Effector memory CD8-positive, alpha-beta T cell (primary cell): ENCODE measurements around the gene TUT7.

Experiments used
- ATAC-seq: fragments of 150-1000 bp; cut with Tn5 transposase; replicated peaks from 2 replicates; pipeline ENCODE4 v1.10.0; 2021; ENCODE audit warnings: mild to moderate bottlenecking, moderate library complexity
- DNase-seq, 3 experiments: peaks; one replicate each; pipeline ENCODE4 v3.0.0; 2021
- H3K27ac Mint-ChIP-seq, 2 donors: one replicate each; pipeline ENCODE4 v1.8.0; 2022; ENCODE audit warnings: mild to moderate bottlenecking in 2 of 2, mixed read lengths in 2 of 2, moderate library complexity in 2 of 2
- H3K27me3 Mint-ChIP-seq, 2 donors: one replicate each; pipeline ENCODE4 v1.8.0; 2022; ENCODE audit warnings: mixed read lengths in 2 of 2
- H3K36me3 Mint-ChIP-seq: one replicate; pipeline ENCODE4 v1.8.0; 2022; ENCODE audit warnings: mild to moderate bottlenecking, moderate library complexity, mixed read lengths; ENCODE audit not compliant: insufficient read depth
- H3K4me1 Mint-ChIP-seq, 2 donors: one replicate each; pipeline ENCODE4 v1.8.0; 2022; ENCODE audit warnings: low read depth in 2 of 2, mixed read lengths in 2 of 2
- H3K4me3 Mint-ChIP-seq, 2 donors: one replicate each; pipeline ENCODE4 v1.8.0; 2022; ENCODE audit warnings: mild to moderate bottlenecking in 2 of 2, mixed read lengths in 2 of 2, moderate library complexity in 2 of 2
- H3K9me3 Mint-ChIP-seq, 2 donors: one replicate each; pipeline ENCODE4 v1.8.0; 2022; ENCODE audit warnings: mixed read lengths in 2 of 2

Gene TUT7

DNA sequence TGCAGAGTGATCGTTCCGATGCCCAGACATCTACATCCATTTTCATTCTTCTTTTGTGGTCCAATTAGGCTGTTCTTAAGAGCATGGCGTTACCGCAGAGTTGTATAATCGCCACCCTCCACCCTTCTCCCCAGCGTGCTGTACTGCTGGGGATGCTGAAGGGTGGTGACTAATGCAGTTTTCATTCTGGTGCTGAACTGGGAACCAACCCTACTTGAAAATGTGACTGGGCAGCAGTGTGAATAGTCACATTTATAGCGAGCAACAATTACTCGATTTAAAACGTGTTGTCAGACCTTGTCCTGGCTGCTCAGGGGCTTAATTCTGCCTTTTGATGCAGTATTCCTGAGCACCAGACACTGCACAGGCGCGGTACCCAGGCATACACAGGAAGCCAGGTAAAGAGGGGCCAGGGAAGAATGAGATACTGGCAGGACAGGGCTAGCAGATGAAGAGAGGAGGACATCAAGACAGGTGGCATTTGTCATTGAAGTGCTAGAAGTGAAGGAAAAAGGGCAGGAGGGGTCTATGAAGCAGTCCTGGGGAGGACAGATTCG lies 71.2 kb downstream of the TUT7 start:
- DNase-seq (no peak), ATAC-seq (no peak)
- Mint-ChIP-seq H3K27me3 (no peaks in the 10 kb centered on the region), H3K27ac (peak overlapping the region; percentile 96 to 99), H3K4me1 (peaks cover 19 to 32% of the 10 kb centered on the region in 2 donors), H3K9me3 (no peaks in the 10 kb centered on the region), H3K4me3 (peak overlapping the region; percentile 89 to 95), H3K36me3 (peaks cover 43% of the 10 kb centered on the region)

DNA sequence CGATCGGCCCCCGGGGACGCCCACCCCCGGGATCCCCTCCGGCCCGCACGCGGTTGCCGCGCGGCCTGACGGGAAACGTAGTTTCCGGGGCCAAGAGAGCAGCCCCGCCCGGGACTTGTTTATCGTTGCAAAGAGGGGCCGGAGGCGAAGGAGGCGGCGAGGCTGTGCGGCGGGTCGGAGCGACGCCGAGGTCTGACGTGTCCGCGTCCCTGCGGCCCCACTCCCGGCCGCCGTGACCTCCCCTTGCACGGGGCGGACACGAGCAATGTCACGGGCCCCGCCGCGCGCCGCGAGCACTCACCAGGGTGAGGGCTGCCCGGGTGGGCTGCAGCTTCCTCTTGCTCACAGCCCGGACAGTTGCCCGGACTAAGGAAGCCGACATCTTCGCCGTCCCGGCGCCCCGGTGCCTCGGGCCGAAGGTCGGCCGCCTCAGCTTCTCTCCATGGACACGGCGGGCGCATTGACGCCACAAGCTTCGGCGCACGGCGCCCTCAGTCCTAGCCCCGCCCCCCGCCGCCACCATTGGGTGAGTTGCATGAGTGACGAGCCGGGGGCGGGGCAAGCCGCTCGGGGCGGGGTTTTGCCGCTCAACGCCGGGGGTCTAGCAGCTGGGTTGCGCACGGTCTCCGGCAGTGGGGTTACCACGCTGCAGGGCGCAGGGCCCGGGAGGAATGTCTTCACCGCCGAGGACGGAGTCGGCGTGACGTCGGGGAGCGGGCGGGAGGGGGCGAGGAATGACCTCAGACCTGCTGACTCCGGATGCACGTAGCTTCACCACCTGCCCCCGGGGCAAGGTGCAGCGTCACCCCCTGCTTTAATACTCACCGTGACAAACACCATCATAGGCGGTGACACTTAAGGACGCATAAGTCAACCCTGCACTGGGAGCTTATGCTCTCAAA lies 71.9 kb downstream of the TUT7 start, which contains the start of gene ISCA1:
Gene ISCA1 (minus strand): TSS at position 462 of the 902 bp plus-strand sequence. CDS start 80 bp downstream, at position 382.
- Mint-ChIP-seq H3K4me1 (peaks cover 19 to 37% of the 10 kb centered on the region in 2 donors), H3K36me3 (peaks cover 39% of the 10 kb centered on the region), H3K27ac (peak within 1 kb of the TSS; percentile 96 to 99), H3K27me3 (no peaks in the 10 kb centered on the region), H3K9me3 (no peaks in the 10 kb centered on the region), H3K4me3 (peak within 1 kb of the TSS; percentile 89 to 95)
- peak; percentile 99 to 100 (median 100) for DNase-seq
- ATAC-seq = peak; percentile 82

- no peak for ATAC-seq
- peaks cover 21 to 42% of the 10 kb centered on the region in 2 donors for H3K4me1 Mint-ChIP-seq
- H3K36me3 Mint-ChIP-seq = peaks cover 40% of the 10 kb centered on the region
- no peak for DNase-seq
- no peaks in the 10 kb centered on the region for H3K27me3 Mint-ChIP-seq
- H3K4me3 Mint-ChIP-seq = peak overlapping the region; percentile 89 to 95
- peak overlapping the region; percentile 96 to 99 for H3K27ac Mint-ChIP-seq
- no peaks in the 10 kb centered on the region for H3K9me3 Mint-ChIP-seq
These were observed 72.6 kb downstream of the TUT7 start for GRCh38 chr9:86281593-86282076.

DNA sequence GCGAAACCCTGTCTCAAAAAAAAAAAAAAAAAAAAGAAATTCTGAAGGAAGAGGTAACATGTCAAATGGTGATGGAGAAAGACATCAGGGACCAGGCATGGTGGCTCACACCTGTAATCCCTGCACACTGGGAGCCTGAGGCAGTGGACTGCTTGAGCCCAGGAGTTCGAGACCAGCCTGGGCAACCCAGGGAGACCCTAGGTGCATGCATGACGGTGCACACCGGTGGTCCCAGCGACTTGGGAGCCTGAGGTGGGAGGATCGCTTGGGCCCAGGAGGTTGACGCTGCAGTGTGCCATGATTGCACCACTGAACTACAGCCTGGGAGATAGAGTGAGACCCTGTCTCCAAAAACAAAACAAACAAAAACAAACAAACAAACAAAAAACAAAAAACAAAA lies 73.6 kb downstream of the TUT7 start:
- peak overlapping the region; percentile 89 to 95 for H3K4me3 Mint-ChIP-seq
- no peak for ATAC-seq
- H3K36me3 Mint-ChIP-seq = peaks cover 46% of the 10 kb centered on the region
- no peaks in the 10 kb centered on the region for H3K27me3 Mint-ChIP-seq
- DNase-seq = no peak
- peak overlapping the region in 1 of 2 donors; percentile 96 for H3K27ac Mint-ChIP-seq
- peaks cover 23 to 44% of the 10 kb centered on the region in 2 donors for H3K4me1 Mint-ChIP-seq
- H3K9me3 Mint-ChIP-seq = no peaks in the 10 kb centered on the region

DNA sequence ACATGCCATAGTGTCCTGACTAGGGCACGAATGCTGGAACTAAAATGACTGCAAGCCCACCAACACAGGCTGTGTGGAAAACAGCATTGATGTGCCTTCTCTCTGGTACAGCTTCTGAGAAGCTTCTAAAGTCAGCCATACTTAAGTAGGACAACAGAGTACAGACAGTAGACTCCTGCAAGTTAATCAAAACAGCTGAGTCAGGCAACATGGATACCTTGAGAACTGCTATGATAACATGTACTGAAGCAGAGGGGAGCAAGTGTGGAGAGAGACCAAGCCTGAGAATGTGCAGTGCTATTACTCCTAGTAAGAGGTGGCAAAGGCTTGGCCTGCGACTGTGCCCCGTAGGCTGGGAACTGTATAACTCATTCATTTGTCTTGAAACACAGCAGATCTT lies 74.4 kb downstream of the TUT7 start:
- ATAC-seq (no peak), DNase-seq (no peak)
- no peaks in the 10 kb centered on the region for H3K27me3 Mint-ChIP-seq
- peaks cover 25 to 49% of the 10 kb centered on the region in 2 donors for H3K4me1 Mint-ChIP-seq
- H3K27ac Mint-ChIP-seq = no peak overlapping the region
- no peaks in the 10 kb centered on the region for H3K9me3 Mint-ChIP-seq
- H3K4me3 Mint-ChIP-seq = peak overlapping the region; percentile 0 to 67
- peaks cover 46% of the 10 kb centered on the region for H3K36me3 Mint-ChIP-seq

DNA sequence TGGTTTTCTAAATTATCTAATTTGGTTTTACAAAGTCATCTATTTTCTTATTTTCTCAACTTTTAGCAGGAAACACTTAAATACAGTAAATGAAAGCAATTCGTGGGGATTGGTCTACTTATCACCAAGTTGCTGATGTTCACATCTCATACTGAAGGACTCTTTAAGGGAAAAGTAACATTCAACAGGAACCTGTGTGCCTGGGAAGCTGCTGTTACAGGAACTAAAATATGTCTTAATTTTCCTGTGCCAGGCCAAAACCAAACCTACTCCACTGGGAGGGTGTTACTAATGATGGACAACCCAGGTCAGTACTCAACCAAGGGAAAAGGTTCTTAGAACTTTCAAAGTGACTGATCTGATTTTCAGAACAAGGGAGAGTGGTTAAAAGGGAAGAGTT lies 77.1 kb downstream of the TUT7 start:
- no peak overlapping the region for H3K27ac Mint-ChIP-seq
- H3K4me1 Mint-ChIP-seq = peaks cover 22 to 46% of the 10 kb centered on the region in 2 donors
- H3K4me3 Mint-ChIP-seq = no peak overlapping the region
- no peak for DNase-seq
- peaks cover 42% of the 10 kb centered on the region for H3K36me3 Mint-ChIP-seq
- H3K9me3 Mint-ChIP-seq = no peaks in the 10 kb centered on the region
- H3K27me3 Mint-ChIP-seq = no peaks in the 10 kb centered on the region
- no peak for ATAC-seq

DNA sequence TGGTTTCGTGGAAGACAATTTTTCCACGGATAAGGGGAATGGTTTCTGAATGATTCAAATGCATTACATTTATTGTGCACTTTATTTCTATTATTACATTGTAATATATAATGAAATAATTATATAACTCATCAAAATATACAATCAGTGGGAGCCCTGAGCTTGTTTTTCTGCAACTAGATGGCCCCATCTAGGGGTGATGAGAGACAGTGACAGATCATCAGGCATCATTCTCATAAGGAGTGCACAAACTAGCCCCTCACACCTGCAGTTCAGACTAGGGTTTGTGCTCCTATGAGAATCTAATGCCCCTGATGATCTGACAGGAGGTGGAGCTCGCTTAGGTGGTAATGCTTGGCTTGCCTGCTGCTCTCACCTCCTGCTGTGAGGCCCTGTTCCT lies 78.2 kb downstream of the TUT7 start:
- peaks cover 20 to 40% of the 10 kb centered on the region in 2 donors for H3K4me1 Mint-ChIP-seq
- peaks cover 46% of the 10 kb centered on the region for H3K36me3 Mint-ChIP-seq
- DNase-seq = no peak
- H3K9me3 Mint-ChIP-seq = no peaks in the 10 kb centered on the region
- H3K27ac Mint-ChIP-seq = no peak overlapping the region
- no peaks in the 10 kb centered on the region for H3K27me3 Mint-ChIP-seq
- H3K4me3 Mint-ChIP-seq = no peak overlapping the region
- no peak for ATAC-seq

DNA sequence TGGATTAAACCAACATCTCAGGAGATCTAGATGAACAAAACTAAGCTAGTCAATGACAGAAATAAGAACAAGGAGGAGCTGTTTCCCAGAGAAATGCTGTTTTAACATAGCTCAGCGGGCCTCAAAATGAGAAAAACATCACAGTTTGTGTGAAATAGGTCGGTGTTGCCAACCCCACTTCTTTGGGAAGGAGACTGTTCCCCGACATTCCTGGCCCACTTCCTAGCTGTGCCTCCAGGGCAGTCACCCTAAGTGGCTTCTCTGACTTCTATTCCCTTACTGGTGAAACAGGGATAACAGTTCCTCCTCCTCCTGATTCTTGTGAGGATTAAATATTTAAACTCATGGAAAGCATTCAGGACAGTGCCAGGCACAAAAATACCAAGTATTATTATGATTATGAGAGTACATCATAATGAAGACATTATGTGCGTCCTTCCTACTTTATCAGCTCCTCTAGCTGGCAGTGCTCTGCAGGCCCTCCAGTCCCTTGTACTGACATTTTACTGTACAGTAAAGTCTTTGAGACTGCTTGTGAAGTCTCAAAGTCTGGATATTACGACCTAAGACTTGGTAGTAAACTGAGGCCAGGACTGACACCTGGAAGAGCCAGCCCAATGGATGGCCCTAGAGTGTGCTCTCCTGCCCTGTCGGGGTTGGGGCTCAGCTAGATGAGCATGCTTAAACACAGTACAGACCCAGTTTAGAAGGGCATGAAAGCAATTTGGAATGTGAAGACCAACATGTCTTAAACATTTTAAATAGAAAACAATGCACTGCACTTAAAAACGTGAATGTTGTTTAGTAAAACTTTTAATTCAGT lies 79.2 kb downstream of the TUT7 start:
- peaks cover 37% of the 10 kb centered on the region for H3K36me3 Mint-ChIP-seq
- no peak for DNase-seq
- peaks cover 18 to 35% of the 10 kb centered on the region in 2 donors for H3K4me1 Mint-ChIP-seq
- no peak overlapping the region for H3K4me3 Mint-ChIP-seq
- H3K9me3 Mint-ChIP-seq = no peaks in the 10 kb centered on the region
- ATAC-seq = no peak
- peak overlapping the region; percentile 29 to 58 for H3K27ac Mint-ChIP-seq
- H3K27me3 Mint-ChIP-seq = no peaks in the 10 kb centered on the region

DNA sequence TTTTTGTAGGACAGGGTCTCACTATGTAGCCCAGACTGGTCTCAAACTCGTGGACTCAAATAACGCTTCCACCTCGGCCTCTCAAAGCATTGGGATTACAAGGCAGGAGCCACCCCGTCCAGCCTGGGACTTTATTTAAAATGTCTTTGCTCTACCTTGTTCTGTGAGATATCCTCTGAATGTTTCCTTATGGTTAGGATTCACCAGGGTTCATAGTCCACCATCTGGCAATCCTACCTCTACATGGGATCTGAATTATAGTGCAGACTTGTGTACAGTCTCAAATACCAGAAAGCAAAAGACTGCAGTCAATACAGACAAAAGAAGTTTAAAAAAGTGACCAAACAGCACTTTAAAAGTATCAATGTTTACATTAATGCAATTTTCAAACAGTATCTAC lies 82.0 kb downstream of the TUT7 start:
- no peak for ATAC-seq
- Mint-ChIP-seq H3K27ac (no peak overlapping the region), H3K4me3 (no peak overlapping the region), H3K4me1 (peaks cover 9 to 20% of the 10 kb centered on the region in 2 donors), H3K27me3 (no peaks in the 10 kb centered on the region), H3K36me3 (peaks cover 37% of the 10 kb centered on the region), H3K9me3 (no peaks in the 10 kb centered on the region)
- no peak for DNase-seq

- DNase-seq = no peak
These were observed 90.3 kb downstream of the TUT7 start for GRCh38 chr9:86263876-86264275.

GRCh38 chr9:86262492-86262891 lies 91.7 kb downstream of the TUT7 start:
- H3K27me3 Mint-ChIP-seq = no peaks in the 10 kb centered on the region
- no peak for DNase-seq
- no peak overlapping the region for H3K4me3 Mint-ChIP-seq
- no peaks in the 10 kb centered on the region for H3K4me1 Mint-ChIP-seq
- no peak overlapping the region for H3K27ac Mint-ChIP-seq
- ATAC-seq = no peak
- H3K36me3 Mint-ChIP-seq = peaks cover 43% of the 10 kb centered on the region
- no peaks in the 10 kb centered on the region for H3K9me3 Mint-ChIP-seq

More at GRCh38 chr9:86263876-86264275, 90.3 kb downstream of the TUT7 start:
- Mint-ChIP-seq H3K27ac (no peak overlapping the region), H3K36me3 (peaks cover 46% of the 10 kb centered on the region), H3K9me3 (no peaks in the 10 kb centered on the region), H3K4me1 (peaks cover 0 to 4% of the 10 kb centered on the region in 2 donors), H3K4me3 (no peak overlapping the region), H3K27me3 (no peaks in the 10 kb centered on the region)
- no peak for ATAC-seq

GRCh38 chr9:86259557-86259956 lies 94.7 kb downstream of the TUT7 start, which contains the start of gene C9orf153:
Gene C9orf153 (minus strand): TSS chr9:86259657. CDS start chr9:86229603, 30,054 bp downstream.
- Mint-ChIP-seq H3K4me3 (no peak within 1 kb of the TSS), H3K27me3 (no peaks in the 10 kb centered on the region), H3K4me1 (peaks cover 0 to 4% of the 10 kb centered on the region in 2 donors), H3K36me3 (peaks cover 33% of the 10 kb centered on the region), H3K9me3 (no peaks in the 10 kb centered on the region), H3K27ac (peak within 1 kb of the TSS in 1 of 2 donors; percentile 41)
- DNase-seq (no peak), ATAC-seq (no peak)

DNA sequence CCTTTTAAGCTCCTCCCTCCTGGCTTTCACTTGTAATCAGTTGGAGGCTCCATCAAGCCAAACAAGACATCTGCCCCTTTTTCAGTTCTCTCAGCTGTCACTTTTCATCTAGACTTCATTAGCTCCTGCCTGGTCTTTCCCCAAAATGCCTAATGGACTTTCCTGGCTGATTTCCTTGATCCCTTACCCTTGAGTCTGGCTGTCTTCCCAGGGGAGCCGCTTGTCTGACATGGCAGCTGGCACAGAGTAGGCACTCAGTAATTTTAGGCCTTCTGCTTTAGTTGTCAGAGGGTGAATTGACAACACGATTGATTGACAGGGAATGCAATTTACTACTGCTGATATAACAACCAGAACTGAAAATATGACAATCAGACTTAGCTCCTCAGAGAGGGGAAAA lies 96.8 kb downstream of the TUT7 start:
- no peaks in the 10 kb centered on the region for H3K27me3 Mint-ChIP-seq
- H3K9me3 Mint-ChIP-seq = no peaks in the 10 kb centered on the region
- H3K4me1 Mint-ChIP-seq = peaks cover 0 to 4% of the 10 kb centered on the region in 2 donors
- DNase-seq = no peak
- no peak for ATAC-seq
- H3K36me3 Mint-ChIP-seq = peaks cover 16% of the 10 kb centered on the region
- H3K4me3 Mint-ChIP-seq = no peak overlapping the region
- no peak overlapping the region for H3K27ac Mint-ChIP-seq
